SIG-M5 (cell line): ENCODE measurements around the gene SGIP1.
"Not testable (repeated sequence)": the region's sequence is repeated elsewhere in the genome, so short reads cannot be mapped to it uniquely, and the experiment has no call there.

Source experiments
- DNase-seq: peaks from one replicate; lab custom pipeline; 2025; lab: John Stamatoyannopoulos, UW

The SGIP1 gene

DNA sequence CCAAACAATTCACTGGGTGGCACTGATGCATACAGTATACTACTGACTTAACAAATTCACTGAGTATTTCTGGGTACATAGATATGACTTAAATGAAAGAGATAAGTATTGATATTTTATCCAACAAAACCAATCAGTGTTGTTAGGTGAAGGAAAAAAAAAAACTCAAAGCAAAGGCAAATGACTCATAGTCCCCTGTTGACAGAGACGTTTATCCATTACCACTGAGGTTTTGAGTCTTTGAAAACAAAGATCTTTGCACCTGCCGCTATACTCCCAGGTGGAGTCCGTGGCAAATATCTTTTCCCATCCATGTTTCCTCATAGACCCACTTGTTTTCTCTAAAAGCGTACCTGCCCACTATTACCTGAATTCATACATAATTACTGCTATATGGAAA is 236.7 kb downstream of the SGIP1 start:
- DNase-seq = no peak

DNA sequence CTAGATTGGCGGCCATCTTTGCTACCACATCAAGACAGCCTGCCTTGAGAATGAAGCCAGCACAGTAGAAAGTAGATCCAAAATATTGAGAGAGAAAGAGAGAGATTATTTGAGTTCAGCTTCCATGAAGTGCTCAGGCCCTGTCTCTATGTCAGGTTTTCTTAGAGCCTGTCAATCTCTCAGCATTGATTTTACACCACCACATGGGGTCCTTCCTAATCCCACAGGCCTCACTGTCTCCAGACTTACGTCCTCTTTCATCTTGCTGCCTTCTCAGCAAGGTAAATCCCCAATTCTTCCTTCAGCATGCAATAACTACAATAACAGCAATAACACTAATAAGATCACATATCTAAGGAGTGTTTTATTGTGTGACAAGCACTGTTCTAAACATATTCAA is 239.3 kb downstream of the SGIP1 start:
- no peak for DNase-seq

GRCh38 chr1:66774438-66774837 is 240.5 kb downstream of the SGIP1 start:
- no peak for DNase-seq

DNA sequence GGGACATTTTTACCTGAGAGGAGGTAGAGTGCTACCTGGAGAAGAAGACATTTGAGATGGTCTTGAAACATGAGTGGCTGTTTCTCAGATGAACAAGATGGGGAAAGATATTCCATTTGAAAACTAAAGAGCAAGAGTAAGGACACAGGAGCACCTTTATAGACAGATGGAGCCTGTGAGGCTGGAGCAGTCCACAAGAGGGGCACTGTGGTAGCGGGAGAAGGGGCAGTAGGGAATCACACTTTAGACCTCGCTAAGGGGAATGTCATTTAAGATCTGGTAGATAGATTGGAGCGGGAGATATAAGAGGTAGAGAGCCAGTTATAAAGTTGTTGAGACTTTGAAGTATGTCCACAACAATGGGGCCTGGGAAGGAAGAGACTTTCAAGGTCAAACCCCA is 241.7 kb downstream of the SGIP1 start:
- no peak for DNase-seq

GRCh38 chr1:66777831-66778230 is 243.9 kb downstream of the SGIP1 start:
- no peak for DNase-seq

DNA sequence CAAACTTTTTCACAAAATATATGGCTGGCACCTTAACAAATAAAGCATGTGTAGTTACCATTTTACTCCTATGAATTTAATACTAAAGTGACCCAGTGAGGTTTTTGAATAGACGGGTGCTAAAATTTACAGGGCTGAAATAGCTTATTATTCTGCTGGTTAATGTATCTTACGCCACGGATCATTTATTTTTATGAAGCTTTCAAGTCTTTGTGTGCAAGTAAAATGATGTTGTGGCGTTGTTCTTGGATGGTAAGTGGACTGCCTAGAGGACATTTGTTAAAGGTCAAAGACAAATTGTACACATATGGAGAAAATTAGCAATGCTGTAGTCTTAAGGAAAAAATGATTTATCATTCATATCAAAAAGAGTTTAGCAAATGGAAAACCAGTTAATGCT is 244.3 kb downstream of the SGIP1 start:
- DNase-seq = no peak

DNA sequence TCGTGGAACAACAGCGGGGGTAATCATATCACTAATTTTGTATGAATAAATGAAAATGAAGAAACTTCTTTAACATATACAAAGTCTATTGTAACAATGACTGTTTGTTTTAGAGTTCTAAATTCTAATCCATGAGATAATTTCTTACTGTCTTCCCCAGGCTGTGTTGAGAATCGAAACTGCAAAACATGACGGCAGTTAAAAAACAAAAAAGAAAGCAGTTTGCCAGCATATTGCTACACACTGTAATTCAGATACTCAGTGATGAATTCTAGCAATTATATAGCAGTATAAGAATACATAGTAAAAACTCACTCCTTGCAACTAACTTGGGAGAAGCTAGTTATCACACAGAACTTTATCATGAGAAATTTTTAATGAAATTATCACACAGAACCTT is 245.0 kb downstream of the SGIP1 start:
- DNase-seq = no peak

GRCh38 chr1:66779475-66780078 is 245.6 kb downstream of the SGIP1 start:
- no peak for DNase-seq

GRCh38 chr1:66785800-66786199 is 251.8 kb downstream of the SGIP1 start:
- DNase-seq = not testable (repeated sequence)

DNA sequence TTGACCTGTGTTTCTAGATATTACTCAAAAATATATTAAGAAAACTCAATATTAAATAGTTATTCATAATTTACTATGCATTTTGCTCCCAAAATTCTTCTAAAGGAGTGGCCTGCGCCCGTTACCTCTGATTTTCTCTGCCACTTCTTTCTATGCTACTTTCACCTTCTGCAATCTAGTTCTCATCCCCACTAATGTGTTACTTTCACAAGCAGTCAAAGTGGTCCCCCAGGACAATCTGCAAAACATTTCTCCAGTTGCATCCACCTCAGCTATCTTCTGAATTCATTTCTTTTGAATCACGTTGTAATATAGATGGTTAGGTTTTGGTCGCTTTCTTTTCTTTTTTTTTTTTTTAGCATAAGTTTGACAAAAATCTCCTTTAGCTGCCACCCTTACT is 253.7 kb downstream of the SGIP1 start:
- DNase-seq = no peak

GRCh38 chr1:66788231-66788939 is 254.4 kb downstream of the SGIP1 start:
- no peak for DNase-seq

DNA sequence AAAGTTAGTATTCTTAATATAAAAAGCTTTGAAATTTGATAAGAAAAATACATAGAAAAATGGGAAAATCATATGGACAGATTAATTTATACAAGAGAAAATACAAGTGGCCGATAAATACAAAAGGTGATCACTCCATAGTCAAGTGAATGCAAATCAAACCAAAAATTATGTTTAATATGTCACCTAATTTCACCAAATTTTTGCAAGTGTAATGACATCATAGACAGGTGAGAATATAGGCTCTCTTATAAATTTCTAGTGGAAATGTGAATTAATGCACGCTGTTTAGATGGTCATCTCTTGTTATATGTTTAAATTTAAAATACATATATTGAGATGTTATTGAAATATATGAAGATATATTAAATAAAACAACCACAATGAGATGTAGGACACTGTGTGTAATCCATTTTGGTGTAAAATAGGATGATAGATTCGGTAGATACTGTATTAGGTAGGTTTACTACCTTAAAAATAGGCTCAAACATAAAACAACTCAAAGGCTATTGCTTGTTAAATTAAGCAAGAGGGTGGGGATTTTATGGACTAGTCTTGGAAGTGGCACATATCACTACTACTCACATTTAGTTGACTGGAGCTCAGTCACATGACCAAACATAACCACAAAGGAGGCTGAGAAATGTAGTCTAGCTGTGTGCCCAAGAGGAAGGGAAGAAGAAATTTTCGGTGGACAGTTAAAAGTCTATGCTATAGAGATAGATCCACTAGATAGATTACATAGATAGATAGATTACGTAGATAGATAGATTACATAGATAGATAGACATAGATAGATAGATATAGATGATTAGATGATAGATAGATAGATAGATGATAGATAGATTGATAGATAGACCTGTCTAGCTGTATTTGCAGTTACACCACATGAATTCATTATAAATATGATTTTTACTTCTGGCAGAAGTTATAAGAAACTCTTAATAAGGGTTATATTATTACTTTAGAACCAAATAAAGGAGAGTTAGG is 258.0 kb downstream of the SGIP1 start:
- no peak for DNase-seq

GRCh38 chr1:66795839-66796238 is 261.9 kb downstream of the SGIP1 start:
- DNase-seq = not testable (repeated sequence)
